ENCODE measurements around the gene GJA4. TPM values are rescaled to one million over a fixed set of nuclear protein-coding genes. Genes with fewer than 3 reads are reported as not detected.

GJA4 gene
- total RNA-seq, 1 experiment from 2014 or later = not detected

- H3K79me2 ChIP-seq (ENCODE audit: insufficient read depth, low read length) = peaks cover 44% of the 10 kb centered on the region
- DNase-seq (ENCODE audit: low read depth, low spot score) = no peak
- H4K20me1 ChIP-seq (ENCODE audit: insufficient read depth) = no peaks in the 10 kb centered on the region
- ChIA-PET POLR2A (interaction anchor here (1.0 to 1.5 kb wide), 4 partner anchors 15 to 80 kb away, joined by 4 to 5 read pairs (median 4); partner anchors contain the start of genes GJB4, GJB5 and SMIM12), RAD21 (ENCODE audit: low non-redundant PET in 1 of 2, low total read pairs in 2 of 2, uncharacterized antibody in 2 of 2, unreplicated experiment in 2 of 2) (interaction anchor here in 1 of 2 experiments (0.9 kb wide), 1 partner anchor 37 kb away, joined by 3 read pairs; no protein-coding TSS in a partner anchor), CTCF (interaction anchor here (1.2 kb wide), 1 partner anchor 73 kb away, joined by 4 read pairs; no protein-coding TSS in a partner anchor)
- TF ChIP-seq EZH2phosphoT487 (IDR thresholded peaks at IDR 0.05; ENCODE audit: borderline replicate concordance) (no peak), SIN3A (IDR thresholded peaks at IDR 0.05; ENCODE audit: low read depth) (no peak)
- H3K4me2 ChIP-seq (ENCODE audit: low read length) = peak overlapping the region; percentile 86
- H3K9ac ChIP-seq (ENCODE audit: low read length) = peak overlapping the region; percentile 83
- H3K9me2 ChIP-seq (ENCODE audit: insufficient read depth) = no peaks in the 10 kb centered on the region
- BruUV-seq (replicated peaks) = no TSS peak
- H3K27ac ChIP-seq (ENCODE audit: low read depth, low read length) = peak overlapping the region; percentile 98
- no peaks in the 10 kb centered on the region for H3K27me3 ChIP-seq (ENCODE audit: insufficient read depth, low read length)
- H3K4me1 ChIP-seq (ENCODE audit: control insufficient read depth in 1 of 2, insufficient read depth in 2 of 2, low read length in 2 of 2) = peaks cover 39 to 57% of the 10 kb centered on the region in 2 experiments
- H2AFZ ChIP-seq (ENCODE audit: low read depth, low read length, poor library complexity, severe bottlenecking) = no peak overlapping the region
- no peak for ATAC-seq
- H3K36me3 ChIP-seq (ENCODE audit: control insufficient read depth in 1 of 2, insufficient read depth in 2 of 2, low read length in 2 of 2) = peaks cover 3 to 7% of the 10 kb centered on the region in 2 experiments; a peak in 1 of 4 replicates
- intact Hi-C loops (cut with micrococcal nuclease) = loop anchor here (2.0 kb wide), 1 partner anchor 17 kb away; no protein-coding TSS in a partner anchor
- H3K4me3 ChIP-seq (replicated peaks in 1 of 2; ENCODE audit: low read depth in 1 of 2, low read length in 2 of 2) = 0 out of 4 replicates have a peak overlapping the region, but pooled peaks of 1 of the 2 experiments have one; percentile 84
- no peaks in the 10 kb centered on the region for H3K9me3 ChIP-seq (ENCODE audit: control insufficient read depth in 1 of 2, insufficient read depth in 1 of 2, low read depth in 1 of 2, low read length in 2 of 2)
Measured at GRCh38 chr1:34779962-34780361, 12.8 kb upstream of the GJA4 start.

GRCh38 chr1:34780528-34780927 is 12.3 kb upstream of the GJA4 start:
- no peaks in the 10 kb centered on the region for H3K9me2 ChIP-seq (ENCODE audit: insufficient read depth)
- DNase-seq (ENCODE audit: low read depth, low spot score) (no peak), ATAC-seq (no peak)
- peaks cover 48% of the 10 kb centered on the region for H3K79me2 ChIP-seq (ENCODE audit: insufficient read depth, low read length)
- H3K4me2 ChIP-seq (ENCODE audit: low read length) = peak overlapping the region; percentile 86
- H3K9ac ChIP-seq (ENCODE audit: low read length) = peak overlapping the region; percentile 83
- ChIA-PET RAD21 (ENCODE audit: low non-redundant PET in 1 of 2, low total read pairs in 2 of 2, uncharacterized antibody in 2 of 2, unreplicated experiment in 2 of 2) (no interaction called here), CTCF (interaction anchor here (0.7 kb wide), 1 partner anchor 38 kb away, joined by 3 read pairs; no protein-coding TSS in a partner anchor), POLR2A (interaction anchor here (0.8 to 1.2 kb wide), 4 partner anchors 18 to 38 kb away, joined by 3 to 6 read pairs (median 4); partner anchors contain the start of gene GJB4)
- TSS peak; percentile 74 for BruUV-seq (replicated peaks)
- H3K27ac ChIP-seq (ENCODE audit: low read depth, low read length) = peak overlapping the region; percentile 98
- no peak for TF ChIP-seq CTCF (IDR thresholded peaks at IDR 0.05 in 2 of 3, conservative IDR thresholded peaks at IDR 0.05 in 1 of 3; ENCODE audit: borderline replicate concordance in 1 of 3, insufficient read depth in 1 of 3, low read depth in 2 of 3, low read length in 2 of 3)
- no peak for TF ChIP-seq CEBPB (IDR thresholded peaks at IDR 0.05; ENCODE audit: low read depth)
- TF ChIP-seq EZH2phosphoT487 (IDR thresholded peaks at IDR 0.05; ENCODE audit: borderline replicate concordance) = no peak
- no peak for TF ChIP-seq POLR2AphosphoS5 (IDR thresholded peaks at IDR 0.05; ENCODE audit: low read depth, low read length)
- TF ChIP-seq TCF7L2 (IDR thresholded peaks at IDR 0.05; ENCODE audit: borderline replicate concordance, extremely low read depth, insufficient read depth, insufficient read length) = no peak
- no peak for TF ChIP-seq ZFX (IDR thresholded peaks at IDR 0.05)
- no peak for TF ChIP-seq FOSL1 (IDR thresholded peaks at IDR 0.05; ENCODE audit: low read depth)
- no peak for TF ChIP-seq ATF3 (IDR thresholded peaks at IDR 0.05)
- H4K20me1 ChIP-seq (ENCODE audit: insufficient read depth) = no peaks in the 10 kb centered on the region
- H3K4me1 ChIP-seq (ENCODE audit: control insufficient read depth in 1 of 2, insufficient read depth in 2 of 2, low read length in 2 of 2) = peaks cover 39 to 57% of the 10 kb centered on the region in 2 experiments
- no peaks in the 10 kb centered on the region for H3K27me3 ChIP-seq (ENCODE audit: insufficient read depth, low read length)
- intact Hi-C loops (cut with micrococcal nuclease) = no loop called here
- no peak overlapping the region for H2AFZ ChIP-seq (ENCODE audit: low read depth, low read length, poor library complexity, severe bottlenecking)
- H3K9me3 ChIP-seq (ENCODE audit: control insufficient read depth in 1 of 2, insufficient read depth in 1 of 2, low read depth in 1 of 2, low read length in 2 of 2) = no peaks in the 10 kb centered on the region
- peaks cover 4 to 12% of the 10 kb centered on the region in 2 experiments; a peak in 1 of 4 replicates for H3K36me3 ChIP-seq (ENCODE audit: control insufficient read depth in 1 of 2, insufficient read depth in 2 of 2, low read length in 2 of 2)
- peak overlapping the region; percentile 84 to 92 for H3K4me3 ChIP-seq (replicated peaks in 1 of 2; ENCODE audit: low read depth in 1 of 2, low read length in 2 of 2)
